Measurements from ENCODE around the gene SLC25A12. TPM values are rescaled to one million over a fixed set of nuclear protein-coding genes. Genes with fewer than 3 reads are reported as not detected.

Gene SLC25A12
- total and polyA plus RNA-seq, 2 donors (not counting 3 experiments of a cell fraction or from before 2014, with no cell fraction given) = 13.6 to 17.1 TPM

DNA sequence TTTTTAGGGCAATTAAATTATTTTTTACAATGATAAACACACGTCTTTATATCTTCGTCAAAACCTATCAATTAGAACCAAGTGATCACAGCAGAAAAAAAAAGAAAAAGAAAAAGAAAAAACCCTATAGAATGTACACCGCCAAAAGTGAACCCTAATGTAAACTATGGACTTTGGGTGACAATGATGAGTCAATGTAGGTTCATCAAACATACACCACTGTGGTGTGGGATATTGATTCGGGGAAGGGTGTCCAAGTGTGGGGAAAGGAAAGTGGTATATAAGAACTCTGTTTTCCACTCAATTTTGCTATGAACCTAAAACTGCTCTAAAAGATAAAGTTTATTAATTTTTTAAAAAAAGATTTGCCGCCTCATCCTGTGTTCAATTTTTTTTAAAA lies 121.7 kb downstream of the SLC25A12 start:
- H4K20me1 ChIP-seq (replicated peaks; ENCODE audit: control insufficient read depth, extremely low read depth, insufficient read depth, low read length) = no peaks in the 10 kb centered on the region
- H2AFZ ChIP-seq (ENCODE audit: low read depth, low read length) = no peak overlapping the region
- H3K4me1 ChIP-seq (ENCODE audit: control insufficient read depth, extremely low read depth, insufficient read depth, low read length) = no peaks in the 10 kb centered on the region
- no TSS peak for BruUV-seq (replicated peaks)
- H3K36me3 ChIP-seq (ENCODE audit: control insufficient read depth in 2 of 2, extremely low read depth in 1 of 2, insufficient read depth in 2 of 2, low read length in 2 of 2) = no peaks in the 10 kb centered on the region
- dilution Hi-C loops (cut with MboI; ENCODE audit: extremely low pct_ligation_motif_present, low sequenced_read_pairs) = no loop called here
- H3K4me2 ChIP-seq (ENCODE audit: insufficient read depth, low read length) = no peak overlapping the region
- H3K27ac ChIP-seq (ENCODE audit: insufficient read depth, low read depth, low read length) = no peak overlapping the region
- no peak for FAIRE-seq
- H3K4me3 ChIP-seq (replicated peaks in 1 of 3; ENCODE audit: insufficient read depth in 1 of 3, low read depth in 1 of 3, low read length in 3 of 3) = no peak overlapping the region
- no peak for TF ChIP-seq JUN (IDR thresholded peaks at IDR 0.05; ENCODE audit: borderline replicate concordance, insufficient read depth, insufficient read length, low read depth)
- TF ChIP-seq MYC (IDR thresholded peaks at IDR 0.05; ENCODE audit: low read depth, low read length) = no peak
- TF ChIP-seq MAX (IDR thresholded peaks at IDR 0.05; ENCODE audit: insufficient read depth, insufficient read length) = no peak
- no peak for TF ChIP-seq POLR2AphosphoS5 (IDR thresholded peaks at IDR 0.05; ENCODE audit: insufficient read depth, low read depth, low read length)
- TF ChIP-seq CTCF (IDR thresholded peaks at IDR 0.05; ENCODE audit: extremely low read depth in 1 of 2, insufficient read depth in 1 of 2, low read depth in 1 of 2, low read length in 2 of 2) = no peak
- no peak for TF ChIP-seq EZH2 (IDR thresholded peaks at IDR 0.05; ENCODE audit: borderline replicate concordance, low read depth, low read length, severe bottlenecking)
- TF ChIP-seq GATA2 (IDR thresholded peaks at IDR 0.05; ENCODE audit: insufficient read depth, insufficient read length, low read depth, low read length) = no peak
- no peak for TF ChIP-seq POLR2A (IDR thresholded peaks at IDR 0.05; ENCODE audit: low read depth, low read length)
- no peak for TF ChIP-seq FOS (IDR thresholded peaks at IDR 0.05; ENCODE audit: borderline replicate concordance, insufficient read depth, low read length)
- POLR2A ChIA-PET = no interaction called here
- H3K79me2 ChIP-seq (ENCODE audit: control insufficient read depth, insufficient read depth, low read length) = no peaks in the 10 kb centered on the region
- intact Hi-C loops (cut with micrococcal nuclease) = no loop called here
- no peak overlapping the region for H3K9ac ChIP-seq (replicated peaks; ENCODE audit: extremely low read depth, insufficient read depth, low read length)
- no peaks in the 10 kb centered on the region for H3K9me1 ChIP-seq (replicated peaks; ENCODE audit: control insufficient read depth, extremely low read depth, insufficient read depth, low read length)
- CTCF ChIA-PET = interaction anchor here (0.9 kb wide), 1 partner anchor 67 kb away, joined by 3 read pairs; no protein-coding TSS in a partner anchor
- DNase-seq (ENCODE audit: low read depth, low spot score) = no peak
- H3K27me3 ChIP-seq (ENCODE audit: control insufficient read depth in 2 of 2, insufficient read depth in 2 of 2, low read length in 2 of 2) = no peaks in the 10 kb centered on the region
- no peaks in the 10 kb centered on the region for H3K9me3 ChIP-seq (replicated peaks; ENCODE audit: control insufficient read depth, insufficient read depth, low read length)
